NCI-H1436 (cell line): Measurements from ENCODE around the gene AARSD1.
"Not testable (repeated sequence)": the region's sequence is repeated elsewhere in the genome, so short reads cannot be mapped to it uniquely, and the experiment has no call there.

Experiments used
- DNase-seq: peaks from one replicate; lab custom pipeline; 2025; lab: John Stamatoyannopoulos, UW

The AARSD1 gene

DNA sequence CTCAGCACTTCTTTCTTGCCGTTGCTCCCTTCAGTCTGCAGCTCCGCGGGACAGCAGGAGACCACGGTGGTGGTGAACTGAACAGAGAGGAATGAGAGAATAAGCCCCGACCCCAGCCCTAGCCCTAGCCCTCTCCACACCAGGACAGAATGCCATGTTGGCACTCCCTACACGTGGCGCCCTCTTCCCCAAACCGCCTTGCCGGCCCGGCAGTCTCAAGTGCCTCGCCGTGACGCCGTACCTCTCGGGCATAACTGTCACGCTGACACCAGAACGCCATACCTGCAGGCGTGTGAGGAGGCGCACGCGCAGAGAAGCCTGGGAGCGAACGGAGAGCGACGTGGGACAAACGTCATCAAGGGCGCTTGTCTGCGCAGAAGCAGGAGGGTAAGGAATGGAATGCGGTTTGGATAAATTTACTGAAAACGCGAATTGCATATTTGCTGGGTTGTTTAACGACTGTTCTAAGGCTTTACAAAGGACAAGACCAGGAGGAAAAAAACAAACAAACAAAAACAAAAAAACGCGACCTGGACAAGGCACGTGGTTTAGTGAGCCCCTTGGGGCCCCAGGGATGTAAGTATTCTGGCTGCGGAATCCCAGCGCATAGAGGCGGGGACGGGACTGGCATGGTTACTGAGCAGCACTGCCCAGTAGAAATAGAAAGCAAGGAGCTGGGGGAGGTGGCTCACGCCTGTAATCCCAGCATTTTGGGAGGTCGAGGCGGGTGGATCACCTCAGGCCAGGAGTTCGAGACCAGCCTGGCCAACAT is at the start of gene AARSD1:
Gene AARSD1 (minus strand): TSS at position 294 of the 772 bp plus-strand sequence. CDS start 14 bp downstream, at position 280.
- DNase-seq = peak; percentile 93

GRCh38 chr17:43013296-43013695 is 49.0 kb upstream of the AARSD1 start:
- DNase-seq = no peak

DNA sequence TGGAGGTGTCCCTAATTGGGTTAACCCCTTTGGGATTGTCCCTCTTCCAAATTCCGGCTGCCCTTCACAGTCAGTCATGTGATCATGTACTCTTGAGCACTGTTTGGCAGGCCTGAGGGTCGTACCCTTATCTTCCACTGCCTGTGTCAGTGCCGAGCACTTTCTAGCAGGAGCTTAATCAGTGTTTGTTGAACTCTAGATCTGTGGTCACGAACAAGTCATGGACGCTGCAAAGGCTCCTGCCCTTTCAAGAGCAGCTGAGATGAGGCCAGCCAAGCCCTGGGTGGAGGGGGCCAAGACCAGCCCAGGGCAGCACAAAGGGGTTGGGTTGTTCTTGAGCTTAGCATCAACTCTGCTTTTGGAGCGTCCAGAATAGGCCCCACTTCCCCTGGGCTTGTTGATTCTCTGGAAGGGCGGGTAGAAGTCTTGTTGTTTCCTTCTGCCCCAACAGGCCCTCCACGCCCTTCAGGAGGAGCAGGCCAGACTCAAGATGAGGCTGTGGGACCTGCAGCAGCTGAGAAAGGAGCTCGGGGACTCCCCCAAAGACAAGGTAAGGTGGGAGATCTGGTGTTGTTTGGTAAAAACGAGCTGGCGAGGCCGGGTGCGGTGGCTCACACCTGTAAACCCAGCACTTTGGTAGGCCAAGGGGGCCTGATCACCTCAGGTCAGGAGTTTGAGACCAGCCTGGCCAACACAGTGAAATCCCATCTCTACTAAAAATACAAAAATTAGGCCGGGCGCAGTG is 47.6 kb upstream of the AARSD1 start:
- no peak for DNase-seq

- DNase-seq = no peak
Measured at GRCh38 chr17:43010667-43011308, 46.5 kb upstream of the AARSD1 start.

- DNase-seq = peak; percentile 6
Measured at GRCh38 chr17:43006639-43007551, 42.6 kb upstream of the AARSD1 start, which contains the start of gene IFI35. Gene IFI35 (plus strand): TSS chr17:43006784. CDS start chr17:43006948, 164 bp downstream.

DNA sequence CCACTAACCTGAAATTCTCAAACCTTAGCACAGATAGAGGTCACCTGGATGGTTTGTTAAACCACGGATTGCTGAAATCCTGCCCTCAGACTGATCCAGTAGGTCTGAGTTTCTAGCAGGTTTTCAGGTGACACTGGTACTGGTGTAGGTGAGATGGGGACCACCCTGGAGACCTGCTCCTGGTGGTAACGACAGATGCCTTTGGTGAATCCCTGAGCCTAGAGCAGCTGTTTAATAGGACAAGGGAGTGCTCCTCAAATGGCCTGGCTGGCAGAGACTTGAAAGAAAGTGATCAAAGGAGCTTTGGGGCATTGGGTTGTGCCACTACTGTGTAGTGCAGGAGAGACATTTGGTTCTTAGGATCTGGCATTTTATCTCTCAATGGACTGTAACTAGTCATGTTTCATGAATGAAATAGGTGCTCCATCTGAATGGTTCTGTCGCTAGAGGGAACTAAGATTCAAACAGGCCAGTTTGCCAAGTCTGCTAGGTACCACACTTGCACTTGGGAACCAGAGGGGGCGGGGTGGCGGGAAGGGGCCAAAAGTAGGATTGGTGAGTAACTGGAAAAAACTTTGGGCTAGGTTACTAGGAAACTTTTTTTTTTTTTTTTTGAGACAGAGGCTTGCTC is 39.4 kb upstream of the AARSD1 start:
- DNase-seq = no peak

GRCh38 chr17:43000894-43001293 is 36.6 kb upstream of the AARSD1 start:
- DNase-seq = not testable (repeated sequence)

GRCh38 chr17:42999003-42999525 is 34.8 kb upstream of the AARSD1 start:
- no peak for DNase-seq

GRCh38 chr17:42997984-42998938 is 34.0 kb upstream of the AARSD1 start, which contains the start of gene RPL27:
Gene RPL27 (plus strand): TSS chr17:42998419. CDS start chr17:42998751, 332 bp downstream.
- peak; percentile 100 for DNase-seq

DNA sequence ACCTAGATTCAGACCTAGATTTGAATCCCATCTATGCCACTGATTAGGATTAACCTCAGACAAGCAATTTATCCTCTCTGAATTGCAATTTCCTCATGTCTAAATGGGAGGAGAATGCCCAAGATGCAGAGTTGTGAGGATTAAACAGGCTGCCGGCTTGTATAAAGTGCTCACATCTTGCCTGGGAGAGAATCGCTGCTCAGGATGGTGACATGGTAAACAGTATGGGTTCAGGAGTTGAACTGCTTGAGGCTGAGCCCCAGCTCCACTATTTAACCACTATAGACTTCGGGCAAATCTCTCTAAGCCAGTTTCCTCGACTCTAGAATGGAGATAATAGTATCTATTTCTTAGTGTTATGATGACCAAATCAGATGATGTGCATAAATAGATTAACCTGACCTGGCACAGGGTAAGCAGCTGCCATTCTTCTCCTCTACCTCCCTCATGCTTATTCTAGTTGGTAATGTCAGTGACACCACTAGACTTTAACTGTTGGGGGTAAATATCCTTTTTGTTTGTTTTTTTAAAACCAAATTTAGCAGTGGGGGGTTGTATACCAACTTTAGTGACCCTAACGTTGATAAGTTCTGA is 33.2 kb upstream of the AARSD1 start:
- DNase-seq = no peak

GRCh38 chr17:42993913-42994312 is 29.7 kb upstream of the AARSD1 start:
- DNase-seq = not testable (repeated sequence)

- DNase-seq = no peak
Measured at GRCh38 chr17:42992872-42993271, 28.6 kb upstream of the AARSD1 start.

DNA sequence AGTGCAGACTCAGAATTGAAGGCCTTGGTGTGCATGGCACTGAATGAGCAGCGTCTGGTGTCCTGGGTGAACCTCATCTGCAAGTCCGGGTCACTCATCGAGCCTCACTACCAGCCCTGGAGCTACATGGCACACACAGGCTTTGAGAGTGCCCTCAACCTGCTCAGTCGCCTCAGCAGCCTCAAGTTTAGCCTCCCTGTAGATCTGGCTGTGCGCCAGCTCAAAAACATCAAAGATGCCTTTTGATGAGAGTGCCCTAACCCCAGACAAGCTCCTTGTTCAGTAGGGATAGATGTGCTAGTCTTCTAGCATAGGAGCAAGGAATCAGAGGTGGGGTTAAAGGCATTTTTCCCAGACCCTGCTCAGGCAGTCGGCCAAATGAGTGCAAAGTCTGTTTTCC is 27.2 kb upstream of the AARSD1 start:
- no peak for DNase-seq

GRCh38 chr17:42989726-42990652 is 25.7 kb upstream of the AARSD1 start:
- no peak for DNase-seq

DNA sequence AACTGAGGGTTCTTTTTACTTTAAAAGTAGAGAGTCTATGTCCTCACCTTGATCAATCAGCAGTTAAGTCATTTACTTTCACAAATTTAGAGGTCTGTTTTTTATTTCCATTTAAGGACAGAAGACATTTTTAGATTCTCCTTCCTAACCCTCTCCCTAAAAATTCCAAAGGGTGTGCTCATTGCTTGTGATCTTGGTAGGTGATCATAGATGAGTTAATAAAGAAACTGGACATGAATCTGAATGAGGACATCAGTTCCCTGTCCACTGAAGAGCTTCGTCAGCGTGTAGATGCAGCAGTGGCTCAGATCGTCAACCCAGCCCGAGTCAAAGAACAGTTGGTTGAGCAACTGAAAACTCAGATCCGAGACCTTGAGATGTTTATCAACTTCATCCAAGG is 24.9 kb upstream of the AARSD1 start:
- DNase-seq = no peak

DNA sequence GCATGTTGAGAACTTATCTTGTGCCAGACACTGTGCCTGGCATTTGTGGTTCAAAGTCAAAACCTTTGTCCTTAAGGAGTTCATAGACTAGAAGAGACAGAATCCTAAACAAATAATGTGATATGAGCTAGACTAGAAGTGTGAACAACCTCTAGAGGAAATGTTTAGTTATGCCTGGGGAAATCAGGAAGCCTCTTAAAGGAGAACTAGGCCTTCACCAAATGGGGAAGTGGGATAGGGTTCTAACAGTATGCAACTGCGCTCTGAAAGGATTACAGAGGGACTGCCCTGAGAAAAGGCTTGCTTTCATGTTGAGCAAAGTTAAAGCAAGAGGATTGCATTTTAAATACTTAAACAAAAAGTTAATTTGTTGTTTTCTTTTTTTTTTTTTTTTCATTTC is 21.0 kb upstream of the AARSD1 start:
- no peak for DNase-seq

- no peak for DNase-seq
Measured at GRCh38 chr17:42982266-42982665, 18.0 kb upstream of the AARSD1 start.

DNA sequence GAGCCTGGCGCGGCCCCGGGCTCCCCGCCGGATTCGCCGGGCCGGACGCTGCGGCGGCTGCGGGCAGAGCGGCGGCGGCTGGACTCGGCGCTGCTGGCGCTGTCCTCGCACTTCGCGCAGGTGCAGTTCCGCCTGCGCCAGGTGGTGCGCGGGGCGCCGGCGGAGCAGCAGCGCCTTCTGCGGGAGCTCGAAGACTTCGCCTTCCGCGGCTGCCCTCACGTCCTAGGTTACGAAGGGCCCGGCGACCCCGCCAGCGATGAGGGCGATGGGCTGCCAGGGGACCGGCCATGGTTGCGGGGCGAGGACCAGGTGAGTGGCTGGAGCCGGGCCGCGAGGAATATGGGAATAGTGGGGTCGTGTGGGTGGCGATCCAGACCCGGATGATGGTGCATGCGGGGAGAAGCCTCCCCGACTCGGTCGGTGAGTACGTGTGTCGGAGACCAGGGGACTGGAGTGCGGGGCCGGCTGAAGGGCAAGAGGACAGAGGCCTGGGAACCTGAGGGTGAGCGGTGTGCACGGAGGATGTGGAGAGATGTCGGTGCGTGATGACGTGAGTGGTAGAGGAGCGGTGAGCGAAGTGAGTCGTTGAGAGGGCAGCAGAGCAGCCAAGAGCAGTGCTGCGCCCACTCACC is 16.6 kb upstream of the AARSD1 start:
- peak; percentile 35 for DNase-seq
